Neuronal stem cell (in vitro differentiated cells): ENCODE data around the gene PDZRN3.
"Not testable (repeated sequence)": the region's sequence is repeated elsewhere in the genome, so short reads cannot be mapped to it uniquely, and the experiment has no call there.

ENCODE experiments used
- DNase-seq: peaks from one replicate; pipeline ENCODE4 v3.0.0-alpha.2; 2013; ENCODE audit warnings: low spot score
- H2AFZ ChIP-seq: one replicate; pipeline ENCODE4 v1.6.1; 2013; ENCODE audit warnings: mild to moderate bottlenecking, low read length, inconsistent platforms
- H2AK5ac ChIP-seq: 2 replicates; pipeline ENCODE4 v1.6.1; 2013; ENCODE audit warnings: low read depth, mild to moderate bottlenecking, inconsistent platforms, low read length, moderate library complexity, mixed read lengths
- H2BK120ac ChIP-seq: 2 replicates; pipeline ENCODE4 v1.6.1; 2013; ENCODE audit warnings: low read depth, mild to moderate bottlenecking, inconsistent platforms, low read length, moderate library complexity, mixed read lengths
- H2BK12ac ChIP-seq: one replicate; pipeline ENCODE4 v1.6.1; 2013; ENCODE audit warnings: low read length, inconsistent platforms
- H2BK15ac ChIP-seq: 2 replicates; pipeline ENCODE4 v1.6.1; 2013; ENCODE audit warnings: mild to moderate bottlenecking, low read length, inconsistent platforms, mixed read lengths
- H2BK5ac ChIP-seq: one replicate; pipeline ENCODE4 v1.6.1; 2013; ENCODE audit warnings: inconsistent platforms, mild to moderate bottlenecking, low read length, moderate library complexity
- H3K14ac ChIP-seq: one replicate; pipeline ENCODE4 v1.6.1; 2013; ENCODE audit warnings: low read length, inconsistent platforms
- H3K18ac ChIP-seq: 2 replicates; pipeline ENCODE4 v1.6.1; 2013; ENCODE audit warnings: low read length, inconsistent platforms
- H3K23ac ChIP-seq: 2 replicates; pipeline ENCODE4 v1.6.1; 2013; ENCODE audit warnings: low read depth, mild to moderate bottlenecking, mixed read lengths, low read length, inconsistent platforms; ENCODE audit not compliant: poor library complexity
- H3K27ac ChIP-seq: replicated peaks from 3 replicates; pipeline ENCODE4 v1.5.1; 2013; ENCODE audit warnings: low read length, inconsistent platforms
- H3K27me3 ChIP-seq, 3 experiments: 2 replicates each; pipeline ENCODE4 v1.6.1; 2013; ENCODE audit warnings: low read length in 3 of 3, mild to moderate bottlenecking in 2 of 3, inconsistent platforms in 1 of 3, low read depth in 1 of 3, mixed read lengths in 1 of 3, moderate library complexity in 1 of 3; ENCODE audit not compliant: control insufficient read depth in 3 of 3, insufficient read depth in 3 of 3
- H3K36me3 ChIP-seq, 2 donors: replicated peaks in 1 of 2; 2 replicates each; pipeline ENCODE4 v1.6.1; 2013; ENCODE audit warnings: low read length in 2 of 2; ENCODE audit not compliant: control insufficient read depth in 2 of 2, insufficient read depth in 2 of 2
- H3K4ac ChIP-seq: 2 replicates; pipeline ENCODE4 v1.6.1; 2013; ENCODE audit warnings: inconsistent platforms, mild to moderate bottlenecking, low read length, moderate library complexity
- H3K4me1 ChIP-seq, 2 donors: 1 replicate in 1 of 2; 2 replicates in 1 of 2; pipeline ENCODE4 v1.6.1; 2013; ENCODE audit warnings: low read length in 2 of 2, low read depth in 1 of 2; ENCODE audit not compliant: control insufficient read depth in 2 of 2, insufficient read depth in 1 of 2
- H3K4me2 ChIP-seq: one replicate; pipeline ENCODE4 v1.6.1; 2013; ENCODE audit warnings: mild to moderate bottlenecking, low read length, inconsistent platforms; ENCODE audit not compliant: insufficient read depth, poor library complexity, severe bottlenecking
- H3K4me3 ChIP-seq, 2 donors: 2 replicates each; pipeline ENCODE4 v1.5.1; 2013; ENCODE audit warnings: low read length in 2 of 2, mild to moderate bottlenecking in 2 of 2, inconsistent platforms in 1 of 2, moderate library complexity in 1 of 2
- H3K79me1 ChIP-seq: one replicate; pipeline ENCODE4 v1.6.1; 2013; ENCODE audit warnings: low read depth, mild to moderate bottlenecking, inconsistent platforms, low read length, moderate library complexity
- H3K9ac ChIP-seq: one replicate; pipeline ENCODE4 v1.6.1; 2013; ENCODE audit warnings: mild to moderate bottlenecking, low read depth, low read length, inconsistent platforms; ENCODE audit not compliant: poor library complexity
- H3K9me3 ChIP-seq, 2 donors: replicated peaks in 1 of 2; 2 replicates each; pipeline versions ENCODE3 to v1.6.1; 2013; ENCODE audit warnings: low read length in 2 of 2, mild to moderate bottlenecking in 2 of 2, inconsistent platforms in 1 of 2, low read depth in 1 of 2, mixed read lengths in 1 of 2, moderate library complexity in 1 of 2; ENCODE audit not compliant: control insufficient read depth in 2 of 2, insufficient read depth in 1 of 2
- H4K8ac ChIP-seq: one replicate; pipeline ENCODE4 v1.6.1; 2013; ENCODE audit warnings: low read depth, mild to moderate bottlenecking, inconsistent platforms, low read length, moderate library complexity
- H4K91ac ChIP-seq: one replicate; pipeline ENCODE4 v1.6.1; 2013; ENCODE audit warnings: low read length, low read depth, mild to moderate bottlenecking, inconsistent platforms; ENCODE audit not compliant: poor library complexity
- WGBS, 2 donors: extraction: QIAGEN DNeasy Blood & Tissue Kit; methylation state at CpG; one replicate each; pipeline ENCODE4 v1.1.7; 2013; ENCODE audit warnings: missing lambda C conversion rate in 2 of 2, mixed read lengths in 1 of 2; ENCODE audit not compliant: insufficient read length in 2 of 2, insufficient replicate concordance in 1 of 2; ENCODE audit errors: extremely low coverage in 2 of 2; 5-methylcytosine and 5-hydroxymethylcytosine counted together

Gene PDZRN3

GRCh38 chr3:73565374-73565773 lies 59.4 kb downstream of the PDZRN3 start:
- H3K27me3 ChIP-seq, H2AFZ ChIP-seq, H2BK120ac ChIP-seq, H3K4me3 ChIP-seq, H3K9me3 ChIP-seq, H3K4me2 ChIP-seq, H2BK12ac ChIP-seq, H3K14ac ChIP-seq, H3K79me1 ChIP-seq, H2BK5ac ChIP-seq, H3K23ac ChIP-seq, DNase-seq, H3K27ac ChIP-seq, H2BK15ac ChIP-seq, H4K8ac ChIP-seq, H2AK5ac ChIP-seq, H4K91ac ChIP-seq, H3K4ac ChIP-seq, H3K18ac ChIP-seq, H3K36me3 ChIP-seq, H3K9ac ChIP-seq, H3K4me1 ChIP-seq: not testable (repeated sequence)
- no CpG with 5 or more reads among the region's 12 CpGs for WGBS, 2 donors

DNA sequence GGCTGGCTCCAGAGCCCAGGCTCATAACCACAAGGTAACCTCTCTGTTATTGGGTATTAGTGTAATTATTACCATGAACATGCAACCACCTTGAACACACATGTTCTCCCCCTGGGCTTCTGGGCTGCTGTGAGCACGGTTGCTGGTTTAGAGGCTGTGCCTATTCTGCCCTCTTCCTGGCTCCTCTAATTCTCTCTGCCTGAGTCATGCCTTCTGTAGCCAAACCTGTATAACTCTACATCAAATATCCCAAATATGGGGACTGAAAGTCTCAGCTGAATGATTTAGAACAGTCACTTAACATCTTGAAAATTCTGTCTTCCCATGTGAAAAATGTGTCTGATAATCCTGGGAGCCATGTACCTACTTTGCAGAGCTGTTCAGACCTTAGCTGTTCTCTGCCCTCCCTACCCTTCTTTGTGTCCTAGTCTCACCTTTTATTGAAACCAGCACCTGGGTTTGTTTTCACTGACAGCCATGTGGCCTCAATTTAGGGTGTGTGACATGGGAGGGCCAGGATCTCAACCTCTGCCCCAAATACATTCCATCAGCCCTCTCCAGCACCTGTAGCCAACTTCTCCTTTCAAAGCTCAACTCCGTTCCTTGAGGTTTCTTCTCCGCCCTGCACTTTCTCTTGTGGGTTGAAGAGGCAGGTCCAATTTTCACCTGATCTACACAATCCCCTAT lies 60.7 kb downstream of the PDZRN3 start:
- no CpG with 5 or more reads among the region's 3 CpGs for WGBS, 2 donors
- H2BK120ac ChIP-seq = no peak overlapping the region
- H3K4me3 ChIP-seq = no peak overlapping the region

DNA sequence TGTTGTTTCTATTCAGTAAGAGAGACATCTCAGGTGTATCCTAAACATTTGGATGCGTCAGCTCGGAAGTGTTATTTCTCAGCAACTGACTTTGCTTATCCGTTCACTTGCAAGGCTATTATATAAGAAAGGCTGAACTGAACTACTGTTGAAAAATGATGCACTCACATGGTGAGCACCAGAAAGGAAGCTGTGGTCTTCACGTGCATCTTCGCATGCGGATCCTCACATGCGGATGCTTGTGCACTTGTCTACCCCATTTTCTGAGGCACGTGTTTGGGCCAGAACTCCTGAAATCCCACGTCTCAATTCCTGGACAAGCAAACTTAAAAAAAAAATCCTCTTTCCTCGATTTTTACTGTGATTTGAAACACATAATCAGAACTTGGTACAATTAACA lies 63.2 kb downstream of the PDZRN3 start:
- Histone ChIP-seq H4K91ac (no peak overlapping the region), H3K4me2 (no peak overlapping the region), H3K27ac (no peak overlapping the region), H2BK12ac (no peak overlapping the region), H3K9ac (no peak overlapping the region), H3K4me1 (peaks cover 3 to 14% of the 10 kb centered on the region in 2 donors), H3K27me3 (no peaks in the 10 kb centered on the region), H2AFZ (no peak overlapping the region), H3K79me1 (no peaks in the 10 kb centered on the region), H3K23ac (no peak overlapping the region), H3K9me3 (no peaks in the 10 kb centered on the region), H3K18ac (no peak overlapping the region), H2BK15ac (no peak overlapping the region), H4K8ac (no peak overlapping the region), H3K14ac (no peak overlapping the region), H2BK120ac (no peak overlapping the region), H2BK5ac (no peak overlapping the region), H3K4ac (no peak overlapping the region), H3K36me3 (peaks cover 0 to 1% of the 10 kb centered on the region in 2 donors), H2AK5ac (no peak overlapping the region), H3K4me3 (no peak overlapping the region)
- WGBS, 2 donors = no CpG with 5 or more reads among the region's 10 CpGs
- no peak for DNase-seq

More for the DNA sequence above, 60.7 kb downstream of the PDZRN3 start:
- no peak overlapping the region for H3K18ac ChIP-seq
- H3K27me3 ChIP-seq = no peaks in the 10 kb centered on the region
- H3K4me2 ChIP-seq = no peak overlapping the region
- no peak overlapping the region for H3K27ac ChIP-seq
- peaks cover 1 to 7% of the 10 kb centered on the region in 2 donors for H3K36me3 ChIP-seq
- no peak overlapping the region for H3K4ac ChIP-seq
- H2BK15ac ChIP-seq = no peak overlapping the region
- H2BK5ac ChIP-seq = no peak overlapping the region
- H2AFZ ChIP-seq = no peak overlapping the region
- H3K23ac ChIP-seq = no peak overlapping the region
- H2BK12ac ChIP-seq = no peak overlapping the region
- no peak overlapping the region for H3K9ac ChIP-seq
- H2AK5ac ChIP-seq = no peak overlapping the region
- H3K79me1 ChIP-seq = no peaks in the 10 kb centered on the region
- DNase-seq = no peak
- peaks cover under 1 to 1% of the 10 kb centered on the region in 2 donors for H3K4me1 ChIP-seq
- H3K9me3 ChIP-seq = no peaks in the 10 kb centered on the region
- no peak overlapping the region for H4K91ac ChIP-seq
- no peak overlapping the region for H3K14ac ChIP-seq
- no peak overlapping the region for H4K8ac ChIP-seq

- Histone ChIP-seq H3K4me1 (peaks cover 3 to 19% of the 10 kb centered on the region in 2 donors), H2BK120ac (no peak overlapping the region), H3K36me3 (peaks cover 0 to 1% of the 10 kb centered on the region in 2 donors), H2BK5ac (no peak overlapping the region), H3K23ac (no peak overlapping the region), H3K4ac (no peak overlapping the region), H3K4me2 (no peak overlapping the region), H3K27me3 (no peaks in the 10 kb centered on the region), H4K91ac (no peak overlapping the region), H3K4me3 (no peak overlapping the region), H3K18ac (no peak overlapping the region), H2AFZ (no peak overlapping the region), H3K9ac (no peak overlapping the region), H3K27ac (no peak overlapping the region), H3K9me3 (no peaks in the 10 kb centered on the region), H2BK12ac (no peak overlapping the region), H2AK5ac (no peak overlapping the region), H4K8ac (no peak overlapping the region), H3K79me1 (no peaks in the 10 kb centered on the region), H2BK15ac (no peak overlapping the region), H3K14ac (no peak overlapping the region)
- WGBS, 2 donors = no CpG with 5 or more reads among the region's 2 CpGs
- DNase-seq = no peak
These were observed 65.0 kb downstream of the PDZRN3 start for GRCh38 chr3:73559749-73560148.
